Measurements from ENCODE around the gene MYLK2. TPM values are rescaled to one million over a fixed set of nuclear protein-coding genes. Genes with fewer than 3 reads are reported as not detected.

MYLK2 gene
- total RNA-seq, 1 donor from 2014 or later: not detected

DNA sequence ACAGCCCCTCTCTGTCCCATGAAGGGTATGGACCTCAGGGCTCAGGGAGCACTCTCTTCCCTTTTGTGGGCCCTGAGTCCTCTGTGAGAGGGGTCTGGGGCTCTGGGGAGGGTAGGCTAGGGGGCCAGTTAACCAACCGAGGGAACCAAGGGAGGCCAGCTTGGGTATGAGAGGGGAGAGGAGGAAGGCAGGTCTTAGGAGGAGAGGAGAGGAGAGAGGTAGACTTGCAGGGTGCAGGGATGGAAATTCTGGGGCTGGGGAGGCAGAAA lies 50.5 kb downstream of the MYLK2 start:
- Histone ChIP-seq H3K36me3 (no peaks in the 10 kb centered on the region), H3K4me1 (peaks cover 11% of the 10 kb centered on the region), H3K27ac (no peak overlapping the region), H3K9me3 (no peaks in the 10 kb centered on the region), H3K27me3 (no peaks in the 10 kb centered on the region), H3K4me3 (peak overlapping the region; percentile 68)
- intact Hi-C loops (cut with DNase I): no loop called here
- ATAC-seq: no peak
- TF ChIP-seq, protein P1, sequence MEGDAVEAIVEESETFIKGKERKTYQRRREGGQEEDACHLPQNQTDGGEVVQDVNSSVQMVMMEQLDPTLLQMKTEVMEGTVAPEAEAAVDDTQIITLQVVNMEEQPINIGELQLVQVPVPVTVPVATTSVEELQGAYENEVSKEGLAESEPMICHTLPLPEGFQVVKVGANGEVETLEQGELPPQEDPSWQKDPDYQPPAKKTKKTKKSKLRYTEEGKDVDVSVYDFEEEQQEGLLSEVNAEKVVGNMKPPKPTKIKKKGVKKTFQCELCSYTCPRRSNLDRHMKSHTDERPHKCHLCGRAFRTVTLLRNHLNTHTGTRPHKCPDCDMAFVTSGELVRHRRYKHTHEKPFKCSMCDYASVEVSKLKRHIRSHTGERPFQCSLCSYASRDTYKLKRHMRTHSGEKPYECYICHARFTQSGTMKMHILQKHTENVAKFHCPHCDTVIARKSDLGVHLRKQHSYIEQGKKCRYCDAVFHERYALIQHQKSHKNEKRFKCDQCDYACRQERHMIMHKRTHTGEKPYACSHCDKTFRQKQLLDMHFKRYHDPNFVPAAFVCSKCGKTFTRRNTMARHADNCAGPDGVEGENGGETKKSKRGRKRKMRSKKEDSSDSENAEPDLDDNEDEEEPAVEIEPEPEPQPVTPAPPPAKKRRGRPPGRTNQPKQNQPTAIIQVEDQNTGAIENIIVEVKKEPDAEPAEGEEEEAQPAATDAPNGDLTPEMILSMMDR (IDR thresholded peaks at IDR 0.05): no peak
- DNase-seq: no peak

DNA sequence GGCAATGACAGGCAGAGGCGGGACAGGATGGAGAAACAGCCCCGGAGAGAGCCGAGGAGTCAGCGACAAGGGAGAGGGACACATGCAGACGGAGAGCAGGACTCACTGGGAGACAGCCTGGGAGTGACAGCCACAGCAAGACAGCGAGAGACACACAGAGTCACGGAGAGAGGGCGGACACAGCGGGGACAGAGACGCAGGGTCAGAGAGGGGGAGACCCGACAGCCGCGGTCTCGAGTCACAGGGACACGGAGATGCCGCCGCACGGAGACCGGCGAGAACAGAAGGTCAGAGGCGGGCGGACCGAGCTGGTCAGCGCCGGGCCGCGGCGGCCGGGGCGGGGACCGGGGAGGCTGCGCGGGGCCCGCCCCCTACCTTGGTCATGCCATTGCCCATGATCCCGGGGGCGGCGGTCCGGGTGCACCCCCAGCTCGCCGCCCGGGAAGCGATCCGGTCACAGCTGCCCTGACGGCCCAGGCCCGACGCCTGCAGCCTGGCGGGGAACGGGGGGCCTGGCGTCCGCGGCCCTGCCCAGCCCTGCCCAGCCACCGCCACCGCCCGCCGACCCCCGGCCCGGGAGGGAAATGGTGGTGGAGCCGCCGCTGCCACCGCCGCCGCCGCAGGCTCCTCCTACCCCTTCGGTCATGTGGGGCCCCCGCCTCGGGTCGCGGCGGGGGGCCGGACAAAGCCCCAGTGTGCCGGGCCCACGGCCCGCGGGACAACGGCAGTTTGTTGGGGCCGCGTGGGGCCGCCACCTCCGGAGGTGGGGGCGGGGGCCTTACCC lies 51.0 kb downstream of the MYLK2 start, which contains the start of the genes DUSP15 and TTLL9:
Gene DUSP15 (minus strand): TSS at position 586 of the 784 bp plus-strand sequence. CDS start 190 bp downstream, at position 396.
Gene TTLL9 (plus strand): TSS at position 693 of the 784 bp plus-strand sequence. CDS start 493 bp downstream, outside the sequence.
- peak within 1 kb of the TSS; percentile 58 for H3K27ac ChIP-seq
- peak; percentile 82 for DNase-seq
- H3K4me1 ChIP-seq: peaks cover 11% of the 10 kb centered on the region
- TF ChIP-seq, protein P1 (IDR thresholded peaks at IDR 0.05): no peak
- ATAC-seq: peak; percentile 93
- peak within 1 kb of the TSS; percentile 68 for H3K4me3 ChIP-seq
- no peaks in the 10 kb centered on the region for H3K27me3 ChIP-seq
- no peaks in the 10 kb centered on the region for H3K9me3 ChIP-seq
- intact Hi-C loops (cut with DNase I): no loop called here
- H3K36me3 ChIP-seq: no peaks in the 10 kb centered on the region

DNA sequence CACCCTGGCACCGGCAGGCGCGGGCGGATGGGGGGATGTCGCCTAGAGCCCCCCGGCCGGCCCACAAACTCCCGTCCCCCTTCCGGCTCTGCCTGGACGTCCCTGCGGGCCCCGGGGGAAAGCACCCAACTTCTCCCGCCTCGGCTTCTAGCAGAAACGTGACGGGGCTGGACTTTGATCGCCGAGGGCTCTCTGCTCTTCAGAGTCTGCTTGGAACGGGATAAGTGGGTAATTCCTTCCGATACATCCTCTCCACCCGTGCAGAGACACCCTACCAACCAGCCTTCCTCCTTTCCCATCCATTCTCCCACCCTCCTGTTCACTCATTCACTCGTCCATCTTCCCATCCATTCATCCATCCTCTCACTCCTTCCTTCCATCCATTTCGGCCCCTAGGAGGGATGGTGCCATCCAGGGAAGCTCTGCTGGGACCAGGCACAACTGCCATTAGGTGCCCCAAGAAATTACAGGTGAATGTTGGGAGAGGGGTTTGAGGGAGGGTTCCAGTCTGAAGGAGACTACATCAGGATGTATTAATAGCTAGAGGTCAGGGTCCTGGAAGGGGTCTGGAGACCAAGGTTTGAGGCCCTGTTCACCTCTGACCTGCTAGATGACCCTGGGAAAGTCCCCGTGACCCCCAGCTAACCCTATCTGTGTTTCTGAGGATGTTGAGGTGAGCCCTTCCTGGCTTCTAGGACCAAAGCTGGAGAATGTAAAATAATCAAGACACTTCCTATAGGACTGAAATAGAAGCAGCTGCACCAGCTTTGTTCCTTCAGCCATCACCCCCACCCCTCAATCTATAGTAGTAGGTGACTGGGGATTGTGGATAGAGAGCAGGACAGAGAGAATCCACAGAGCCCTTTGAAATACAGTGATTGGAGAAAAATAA lies 51.8 kb downstream of the MYLK2 start:
- intact Hi-C loops (cut with DNase I): no loop called here
- H3K4me1 ChIP-seq: peaks cover 11% of the 10 kb centered on the region
- peak overlapping the region; percentile 58 for H3K27ac ChIP-seq
- no peak for DNase-seq
- no peak for ATAC-seq
- H3K36me3 ChIP-seq: no peaks in the 10 kb centered on the region
- no peaks in the 10 kb centered on the region for H3K9me3 ChIP-seq
- TF ChIP-seq, protein P1 (IDR thresholded peaks at IDR 0.05): no peak
- peak overlapping the region; percentile 68 for H3K4me3 ChIP-seq
- no peaks in the 10 kb centered on the region for H3K27me3 ChIP-seq

DNA sequence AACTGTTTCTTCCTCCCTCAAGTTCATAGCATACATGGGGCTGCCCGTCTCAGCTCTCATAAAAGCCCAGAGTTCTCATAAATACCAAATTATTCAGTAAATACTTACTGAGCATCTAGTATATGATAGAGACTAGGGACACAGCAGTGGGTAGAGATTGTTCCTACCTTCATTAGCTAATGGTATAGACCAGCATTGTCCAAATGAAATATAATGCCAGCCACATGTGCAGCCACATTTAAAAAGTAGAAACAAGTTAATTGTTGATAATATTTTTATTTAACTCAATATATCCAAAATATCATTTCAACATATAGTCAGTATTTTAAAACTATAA lies 52.4 kb downstream of the MYLK2 start:
- no peak for DNase-seq
- no peak overlapping the region for H3K27ac ChIP-seq

DNA sequence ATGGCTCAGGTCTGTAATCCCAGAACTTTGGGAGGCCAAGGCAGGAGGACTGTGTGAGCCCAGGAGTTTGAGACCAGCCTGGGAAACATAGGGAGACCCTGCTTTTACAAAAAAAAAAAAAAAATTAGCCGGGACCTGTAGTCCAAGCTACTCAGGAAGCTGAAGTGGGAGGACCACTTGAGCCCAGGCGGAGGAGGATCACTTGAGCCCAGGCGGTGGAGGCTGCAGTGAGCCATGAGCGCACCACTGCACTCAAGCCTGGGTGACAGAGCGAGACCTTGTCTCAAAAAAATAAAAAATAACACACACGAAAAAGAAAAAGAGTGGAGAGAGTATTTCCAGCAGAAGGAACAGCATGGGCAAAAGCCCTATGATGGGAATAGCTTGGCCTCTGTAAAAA lies 53.2 kb downstream of the MYLK2 start:
- H3K27me3 ChIP-seq: no peaks in the 10 kb centered on the region
- peaks cover 11% of the 10 kb centered on the region for H3K4me1 ChIP-seq
- ATAC-seq (no peak), DNase-seq (no peak)
- TF ChIP-seq, protein P1 (IDR thresholded peaks at IDR 0.05): no peak
- intact Hi-C loops (cut with DNase I): no loop called here
- no peaks in the 10 kb centered on the region for H3K36me3 ChIP-seq
- H3K9me3 ChIP-seq: no peaks in the 10 kb centered on the region
- no peak overlapping the region for H3K4me3 ChIP-seq
- no peak overlapping the region for H3K27ac ChIP-seq

More for the DNA sequence above, 52.4 kb downstream of the MYLK2 start:
- Histone ChIP-seq H3K4me1 (peaks cover 11% of the 10 kb centered on the region), H3K27me3 (no peaks in the 10 kb centered on the region), H3K9me3 (no peaks in the 10 kb centered on the region), H3K4me3 (no peak overlapping the region), H3K36me3 (no peaks in the 10 kb centered on the region)
- ATAC-seq: no peak
- TF ChIP-seq, protein P1 (IDR thresholded peaks at IDR 0.05): no peak
- intact Hi-C loops (cut with DNase I): no loop called here
